Endothelial cell of umbilical vein (primary cell): Measurements from ENCODE around the gene CXXC4. TPM values are rescaled to one million over a fixed set of nuclear protein-coding genes. Genes with fewer than 3 reads are reported as not detected.

Experiments
- BruUV-seq: library from RNA; stranded (reverse); fragments of 400-500 nt; replicated peaks from 2 replicates; lab custom pipeline; 2021; lab: Mats Ljungman, UMichigan
- CTCF ChIA-PET: fragments of 300-600, 350-600 bp; sonication (Branson Sonifier 250); formaldehyde crosslinking; loops from one replicate; lab custom pipeline; 2021; ENCODE audit warnings: antibody characterized with exemption, inconsistent platforms; lab: Charles Lee
- POLR2A ChIA-PET: fragments of 300-600, 350-600 bp; sonication (Branson Sonifier 250); formaldehyde crosslinking; loops from one replicate; lab custom pipeline; 2021; ENCODE audit warnings: antibody characterized with exemption, inconsistent platforms; lab: Charles Lee
- DNase-seq: peaks from one replicate; pipeline ENCODE4 v3.0.0-alpha.2; 2011; ENCODE audit warnings: low read depth, low spot score
- FAIRE-seq: peaks from 2 replicates; lab custom pipeline; 2011; peaks lifted over from hg19 to GRCh38; lab: Jason Lieb, UNC
- H2AFZ ChIP-seq: 2 replicates; pipeline ENCODE4 v1.6.0; 2012; ENCODE audit warnings: low read depth, low read length, control low read depth, inconsistent platforms
- H3K27ac ChIP-seq: 2 replicates; pipeline ENCODE4 v1.5.1; 2011; ENCODE audit warnings: low read depth, mild to moderate bottlenecking, control low read depth, low read length, moderate library complexity; ENCODE audit not compliant: insufficient read depth
- H3K27me3 ChIP-seq, 2 experiments: 2 replicates each; pipeline versions ENCODE4 v1.6.0 to v1.6.1; 2011; ENCODE audit warnings: low read length in 2 of 2, mixed read lengths in 1 of 2; ENCODE audit not compliant: control insufficient read depth in 2 of 2, insufficient read depth in 2 of 2
- H3K36me3 ChIP-seq, 2 experiments: 2 replicates in 1 of 2; 3 replicates in 1 of 2; pipeline ENCODE4 v1.5.1; 2011; ENCODE audit warnings: low read length in 2 of 2, mild to moderate bottlenecking in 1 of 2, moderate library complexity in 1 of 2; ENCODE audit not compliant: control insufficient read depth in 2 of 2, insufficient read depth in 2 of 2; ENCODE audit errors: extremely low read depth in 1 of 2
- H3K4me1 ChIP-seq: 3 replicates; pipeline ENCODE4 v1.5.1; 2011; ENCODE audit warnings: mild to moderate bottlenecking, low read length; ENCODE audit not compliant: control insufficient read depth, insufficient read depth; ENCODE audit errors: extremely low read depth
- H3K4me2 ChIP-seq: 2 replicates; pipeline ENCODE4 v1.6.1; 2011; ENCODE audit warnings: low read length, control low read depth, mixed read lengths; ENCODE audit not compliant: insufficient read depth
- H3K4me3 ChIP-seq, 3 experiments: fragments of 200-600 bp in 1 of 3; sonication (generic), shearing (Covaris generic) in 1 of 3; replicated peaks in 1 of 3; 2 replicates each; pipeline ENCODE4 v1.5.1; 2011 to 2016; ENCODE audit warnings: control low read depth in 3 of 3, low read length in 3 of 3, mild to moderate bottlenecking in 2 of 3, inconsistent platforms in 1 of 3, low read depth in 1 of 3, moderate library complexity in 1 of 3; ENCODE audit not compliant: insufficient read depth in 1 of 3
- H3K79me2 ChIP-seq: 2 replicates; pipeline ENCODE4 v1.6.0; 2012; ENCODE audit warnings: low read length, inconsistent platforms; ENCODE audit not compliant: control insufficient read depth, insufficient read depth
- H3K9ac ChIP-seq: replicated peaks from 2 replicates; pipeline ENCODE3; 2011; ENCODE audit warnings: low read length, control low read depth; ENCODE audit not compliant: insufficient read depth; ENCODE audit errors: extremely low read depth
- H3K9me1 ChIP-seq: replicated peaks from 3 replicates; pipeline ENCODE4 v1.6.0; 2011; ENCODE audit warnings: mild to moderate bottlenecking, low read length; ENCODE audit not compliant: control insufficient read depth, insufficient read depth; ENCODE audit errors: extremely low read depth
- H3K9me3 ChIP-seq: replicated peaks from 2 replicates; pipeline ENCODE4 v1.5.1; 2012; ENCODE audit warnings: low read length, inconsistent platforms; ENCODE audit not compliant: control insufficient read depth, insufficient read depth
- H4K20me1 ChIP-seq: replicated peaks from 2 replicates; pipeline ENCODE3; 2011; ENCODE audit warnings: mild to moderate bottlenecking, low read length; ENCODE audit not compliant: control insufficient read depth, insufficient read depth; ENCODE audit errors: extremely low read depth
- CTCF ChIP-seq, 2 donors: IDR thresholded peaks; 1 replicate in 1 of 2; 2 replicates in 1 of 2; pipeline ENCODE4 v1.5.1; 2011; ENCODE audit warnings: low read length in 2 of 2, mild to moderate bottlenecking in 2 of 2, moderate library complexity in 2 of 2, control low read depth in 1 of 2, inconsistent platforms in 1 of 2, low read depth in 1 of 2; ENCODE audit not compliant: insufficient read depth in 1 of 2; ENCODE audit errors: extremely low read depth in 1 of 2
- EZH2 ChIP-seq: IDR thresholded peaks from 2 replicates; pipeline ENCODE4 v1.6.1; 2012; ENCODE audit warnings: borderline replicate concordance, low read depth, mild to moderate bottlenecking, moderate library complexity, low read length, inconsistent platforms; ENCODE audit not compliant: severe bottlenecking
- FOS ChIP-seq: IDR thresholded peaks from 2 replicates; pipeline ENCODE4 v1.6.1; 2011; ENCODE audit warnings: mild to moderate bottlenecking, low read length, moderate library complexity, borderline replicate concordance; ENCODE audit not compliant: insufficient read depth
- GATA2 ChIP-seq: IDR thresholded peaks from 2 replicates; pipeline ENCODE4 v1.7.0; 2011; ENCODE audit warnings: low read depth, mild to moderate bottlenecking, moderate library complexity, mixed read lengths, low read length; ENCODE audit not compliant: insufficient read length, insufficient read depth
- JUN ChIP-seq: IDR thresholded peaks from 2 replicates; pipeline ENCODE4 v1.6.1; 2011; ENCODE audit warnings: borderline replicate concordance, low read depth; ENCODE audit not compliant: insufficient read length, insufficient read depth
- MAX ChIP-seq: IDR thresholded peaks from 2 replicates; pipeline ENCODE4 v1.6.1; 2011; ENCODE audit not compliant: insufficient read depth, insufficient read length
- MYC ChIP-seq: IDR thresholded peaks from one replicate; pipeline ENCODE4 v1.6.1; 2011; ENCODE audit warnings: mild to moderate bottlenecking, low read depth, low read length
- POLR2A ChIP-seq: IDR thresholded peaks from 2 replicates; pipeline ENCODE4 v1.6.1; 2012; ENCODE audit warnings: low read depth, mild to moderate bottlenecking, control low read depth, low read length
- POLR2AphosphoS5 ChIP-seq: IDR thresholded peaks from 2 replicates; pipeline ENCODE4 v1.6.1; 2012; ENCODE audit warnings: low read depth, mild to moderate bottlenecking, control low read depth, low read length, moderate library complexity; ENCODE audit not compliant: insufficient read depth
- dilution Hi-C: fragments of 300-500 bp; cut with MboI; formaldehyde crosslinking; loops from one replicate; pipeline ENCODE4 v1.15.0; 2019; ENCODE audit warnings: low sequenced_read_pairs; ENCODE audit not compliant: extremely low pct_ligation_motif_present
- intact Hi-C: fragments of 100-400 bp; cut with micrococcal nuclease; formaldehyde crosslinking; loops from one replicate; pipeline ENCODE4 v1.10.0; 2022
- polyA plus RNA-seq, 4 experiments: library from polyadenylated mRNA; depleted of rRNA in 3 of 4; stranded (reverse) in 3 of 4; unstranded in 1 of 4; fragments of >200 nt; gene quantifications; 2 replicates each; pipeline versions ENCODE4 v1.2.1 to v1.2.3, GENCODE V29; 2011 to 2012; ENCODE audit warnings: missing spikeins in 1 of 4
- total RNA-seq: library from RNA; stranded (reverse); gene quantifications from 2 replicates; pipeline ENCODE4 v1.2.3, GENCODE V29; 2021

CXXC4 gene
- total and polyA plus RNA-seq, 2 donors (not counting 3 experiments of a cell fraction or from before 2014, with no cell fraction given) = not detected

GRCh38 chr4:104507112-104507511 is 12.4 kb upstream of the CXXC4 start:
- H4K20me1 ChIP-seq = no peaks in the 10 kb centered on the region
- POLR2A ChIA-PET = no interaction called here
- H3K79me2 ChIP-seq = no peaks in the 10 kb centered on the region
- H2AFZ ChIP-seq = no peak overlapping the region
- TF ChIP-seq FOS (no peak), EZH2 (no peak), MYC (no peak), GATA2 (no peak), JUN (no peak), POLR2AphosphoS5 (no peak), CTCF (IDR thresholded peaks at IDR 0.05; ENCODE audit: extremely low read depth in 1 of 2, insufficient read depth in 1 of 2, low read depth in 1 of 2, low read length in 2 of 2) (no peak), MAX (no peak), POLR2A (no peak)
- intact Hi-C loops = no loop called here
- H3K4me2 ChIP-seq = no peak overlapping the region
- no peak overlapping the region for H3K9ac ChIP-seq
- no peaks in the 10 kb centered on the region for H3K9me1 ChIP-seq
- H3K27me3 ChIP-seq = no peaks in the 10 kb centered on the region
- CTCF ChIA-PET = no interaction called here
- no peaks in the 10 kb centered on the region for H3K4me1 ChIP-seq
- no peaks in the 10 kb centered on the region for H3K9me3 ChIP-seq
- H3K4me3 ChIP-seq = no peak overlapping the region
- DNase-seq (no peak), FAIRE-seq (no peak)
- dilution Hi-C loops = no loop called here
- BruUV-seq = no TSS peak
- H3K27ac ChIP-seq = no peak overlapping the region
- no peaks in the 10 kb centered on the region for H3K36me3 ChIP-seq
